AG09319 (cell line): ENCODE data around the gene CHST11.

Experiments used
- DNase-seq: peaks from one replicate; pipeline ENCODE4 v3.0.0-alpha.2; 2010; ENCODE audit warnings: low read depth; ENCODE audit errors: extremely low read depth
- CTCF ChIP-seq: IDR thresholded peaks from 2 replicates; pipeline ENCODE4 v1.5.1; 2011; ENCODE audit warnings: low read depth, mild to moderate bottlenecking, inconsistent platforms, low read length, moderate library complexity

CHST11 gene

GRCh38 chr12:104427547-104427938, 29.2 kb upstream of the CHST11 start:
- TF ChIP-seq CTCF = no peak
- DNase-seq = no peak

- TF ChIP-seq CTCF = no peak
- DNase-seq = no peak
Observed at GRCh38 chr12:104433061-104433460, 23.7 kb upstream of the CHST11 start.

GRCh38 chr12:104434129-104434528, 22.6 kb upstream of the CHST11 start:
- DNase-seq = no peak
- no peak for TF ChIP-seq CTCF

GRCh38 chr12:104435175-104435574, 21.6 kb upstream of the CHST11 start:
- no peak for DNase-seq
- TF ChIP-seq CTCF = no peak

- no peak for DNase-seq
- no peak for TF ChIP-seq CTCF
Observed at GRCh38 chr12:104435765-104436164, 21.0 kb upstream of the CHST11 start.

- no peak for TF ChIP-seq CTCF
- DNase-seq = no peak
Observed at GRCh38 chr12:104436790-104437189, 20.0 kb upstream of the CHST11 start.

- no peak for DNase-seq
- no peak for TF ChIP-seq CTCF
Observed at GRCh38 chr12:104438134-104438533, 18.6 kb upstream of the CHST11 start.
